Measurements from ENCODE around the gene RPTOR.

GRCh38 chr17:80930335-80931279 is 386.0 kb downstream of the RPTOR start:
- TF ChIP-seq, protein P1, sequence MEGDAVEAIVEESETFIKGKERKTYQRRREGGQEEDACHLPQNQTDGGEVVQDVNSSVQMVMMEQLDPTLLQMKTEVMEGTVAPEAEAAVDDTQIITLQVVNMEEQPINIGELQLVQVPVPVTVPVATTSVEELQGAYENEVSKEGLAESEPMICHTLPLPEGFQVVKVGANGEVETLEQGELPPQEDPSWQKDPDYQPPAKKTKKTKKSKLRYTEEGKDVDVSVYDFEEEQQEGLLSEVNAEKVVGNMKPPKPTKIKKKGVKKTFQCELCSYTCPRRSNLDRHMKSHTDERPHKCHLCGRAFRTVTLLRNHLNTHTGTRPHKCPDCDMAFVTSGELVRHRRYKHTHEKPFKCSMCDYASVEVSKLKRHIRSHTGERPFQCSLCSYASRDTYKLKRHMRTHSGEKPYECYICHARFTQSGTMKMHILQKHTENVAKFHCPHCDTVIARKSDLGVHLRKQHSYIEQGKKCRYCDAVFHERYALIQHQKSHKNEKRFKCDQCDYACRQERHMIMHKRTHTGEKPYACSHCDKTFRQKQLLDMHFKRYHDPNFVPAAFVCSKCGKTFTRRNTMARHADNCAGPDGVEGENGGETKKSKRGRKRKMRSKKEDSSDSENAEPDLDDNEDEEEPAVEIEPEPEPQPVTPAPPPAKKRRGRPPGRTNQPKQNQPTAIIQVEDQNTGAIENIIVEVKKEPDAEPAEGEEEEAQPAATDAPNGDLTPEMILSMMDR (conservative IDR thresholded peaks at IDR 0.05; ENCODE audit: low read length): no peak
- TF ChIP-seq EZH2phosphoT487 (IDR thresholded peaks at IDR 0.05; ENCODE audit: borderline replicate concordance, low read depth, low read length): no peak

All from OCI-LY7 (cell line).